GM19468 (cell line): ENCODE data around the gene GJB5.

Experiments used
- ATAC-seq: cut with Tn5 transposase; IDR thresholded peaks from one replicate; pipeline ENCODE4 v1.9.1; 2021; ENCODE audit warnings: mild to moderate bottlenecking, moderate library complexity, moderate number of reproducible peaks; ENCODE audit not compliant: unreplicated experiment; ENCODE audit errors: extremely low read depth

The GJB5 gene

GRCh38 chr1:34743775-34744174 is 11.1 kb upstream of the GJB5 start:
- no peak for ATAC-seq

GRCh38 chr1:34744851-34745250 is 10.0 kb upstream of the GJB5 start:
- no peak for ATAC-seq

- ATAC-seq = no peak
Observed at GRCh38 chr1:34745666-34746065, 9.2 kb upstream of the GJB5 start.

- ATAC-seq = no peak
Observed at GRCh38 chr1:34746101-34746500, 8.7 kb upstream of the GJB5 start.

- ATAC-seq = no peak
Observed at GRCh38 chr1:34746785-34747637, 7.8 kb upstream of the GJB5 start.

GRCh38 chr1:34747638-34747941 is 7.3 kb upstream of the GJB5 start:
- ATAC-seq = no peak

GRCh38 chr1:34749992-34750391 is 4.9 kb upstream of the GJB5 start:
- ATAC-seq = no peak

GRCh38 chr1:34750610-34751009 is 4.2 kb upstream of the GJB5 start:
- ATAC-seq = no peak

GRCh38 chr1:34753163-34753562 is 1.7 kb upstream of the GJB5 start:
- ATAC-seq = no peak

GRCh38 chr1:34755961-34756360 is 1.1 kb downstream of the GJB5 start:
- ATAC-seq = no peak

GRCh38 chr1:34757386-34757785 is 2.5 kb downstream of the GJB5 start:
- no peak for ATAC-seq

GRCh38 chr1:34758751-34759150 is 3.9 kb downstream of the GJB5 start:
- no peak for ATAC-seq

GRCh38 chr1:34759503-34760357 is 4.9 kb downstream of the GJB5 start, which contains the start of gene GJB4:
GJB4 (plus strand) TSS chr1:34759740; CDS start chr1:34761255, 1,515 bp downstream.
- ATAC-seq = no peak

- no peak for ATAC-seq
Observed at GRCh38 chr1:34761176-34761761, 6.4 kb downstream of the GJB5 start.

- ATAC-seq = no peak
Observed at GRCh38 chr1:34761776-34762307, 7.0 kb downstream of the GJB5 start.

GRCh38 chr1:34762474-34763141 is 7.8 kb downstream of the GJB5 start:
- ATAC-seq = no peak

- ATAC-seq = no peak
Observed at GRCh38 chr1:34763142-34763781, 8.4 kb downstream of the GJB5 start.

- ATAC-seq = no peak
Observed at GRCh38 chr1:34768856-34769255, 14.0 kb downstream of the GJB5 start.

- no peak for ATAC-seq
Observed at GRCh38 chr1:34770891-34771504, 16.2 kb downstream of the GJB5 start.
